ENCODE measurements around the gene MACROD1.

Gene MACROD1

DNA sequence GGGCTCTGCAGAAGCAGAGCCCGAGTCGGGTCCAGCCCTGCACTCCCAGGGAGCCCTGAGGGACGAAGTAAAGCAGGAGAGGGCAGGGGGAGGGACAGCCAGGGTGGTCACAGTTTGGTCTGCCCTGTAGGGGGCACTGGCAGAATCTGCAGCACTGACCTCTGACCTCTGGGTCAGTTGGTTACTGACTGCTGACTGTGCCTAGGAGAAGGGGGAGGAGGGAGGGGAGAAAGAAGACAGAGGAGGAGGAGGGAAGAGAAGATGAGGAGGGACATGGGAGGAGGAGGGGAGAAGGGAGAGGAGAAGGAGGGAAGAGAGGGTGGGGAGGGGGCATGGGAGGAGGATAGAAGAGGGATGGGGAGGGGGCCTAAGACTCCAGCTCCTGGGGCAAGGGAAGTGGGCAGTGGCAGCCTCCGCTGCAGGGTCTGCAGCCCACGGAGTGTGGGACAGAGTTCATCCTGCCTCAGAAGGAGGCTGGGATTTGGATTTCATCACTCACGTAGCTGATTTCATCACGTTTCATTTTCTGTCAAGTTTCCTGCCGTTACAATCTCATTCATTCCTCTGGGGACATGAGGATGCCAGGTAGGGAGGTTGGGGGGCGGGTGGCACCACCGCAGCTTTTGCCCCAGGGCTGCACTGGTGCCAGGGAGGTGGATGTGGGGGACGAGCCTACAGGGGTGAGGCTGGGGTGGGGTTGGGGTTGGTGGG is 75.0 kb downstream of the MACROD1 start:
- no peak for DNase-seq

DNA sequence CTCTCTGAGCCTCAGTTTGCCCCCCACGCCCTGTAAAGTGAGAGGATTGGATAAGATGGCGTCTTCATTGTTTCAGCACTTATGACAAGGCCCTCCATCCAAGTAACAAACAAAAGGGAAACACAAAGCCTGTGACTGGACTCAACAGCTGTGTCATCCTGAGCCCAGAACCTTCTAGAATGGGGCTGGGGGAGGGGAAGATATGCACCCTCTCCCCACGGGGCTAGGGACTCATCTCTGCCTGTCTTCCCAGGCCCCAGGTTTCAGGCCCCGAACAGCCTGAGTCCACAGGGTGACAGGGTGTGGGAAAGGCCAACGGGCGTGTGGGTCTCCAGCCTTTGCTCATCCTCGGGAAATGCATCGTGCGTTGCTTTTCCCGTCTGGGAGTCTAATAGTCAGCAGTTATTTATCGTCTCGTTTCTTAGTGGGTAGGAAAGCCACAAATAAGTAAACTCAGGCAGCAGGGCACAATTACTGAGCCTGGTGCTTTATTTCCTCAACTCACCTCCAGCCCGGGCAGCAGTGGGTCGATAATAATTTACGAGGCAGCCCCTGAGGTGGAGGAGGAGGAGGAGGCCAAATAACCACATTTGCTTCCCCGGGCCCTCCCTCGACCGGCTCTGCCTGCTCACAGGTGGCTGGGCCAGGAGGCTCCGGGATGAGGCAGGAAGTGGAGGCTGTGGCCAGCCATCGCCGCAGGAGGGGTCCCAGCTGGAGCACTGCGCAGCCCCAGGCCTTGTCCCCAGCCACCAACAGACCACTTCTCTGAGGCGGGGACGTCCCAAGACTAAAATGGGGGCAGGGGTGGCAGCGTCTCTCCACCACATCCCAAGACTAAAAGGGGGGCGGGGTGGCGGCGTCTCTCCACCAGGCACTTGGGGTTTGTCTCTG is 75.8 kb downstream of the MACROD1 start:
- no peak for DNase-seq

DNA sequence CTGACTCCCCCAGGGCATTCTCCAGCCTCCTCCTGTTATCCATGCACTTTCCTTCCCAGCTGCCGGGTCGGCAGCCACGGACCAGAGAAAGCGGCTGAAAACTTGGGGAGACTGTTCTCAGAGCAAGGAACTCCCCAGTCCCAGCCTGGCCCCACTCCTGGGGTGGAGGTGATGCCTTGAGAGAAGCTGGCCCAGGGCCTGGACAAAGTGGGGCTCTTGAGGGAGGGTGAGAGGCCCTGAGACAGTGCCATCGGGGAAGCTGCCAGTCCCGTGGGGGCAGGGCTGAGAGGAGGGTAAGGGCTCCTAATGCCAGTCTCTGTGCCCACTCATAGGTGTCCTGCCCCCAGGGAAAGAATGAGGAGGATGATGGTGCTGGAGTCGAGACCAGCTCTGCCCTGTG is 76.4 kb downstream of the MACROD1 start:
- no peak for DNase-seq

DNA sequence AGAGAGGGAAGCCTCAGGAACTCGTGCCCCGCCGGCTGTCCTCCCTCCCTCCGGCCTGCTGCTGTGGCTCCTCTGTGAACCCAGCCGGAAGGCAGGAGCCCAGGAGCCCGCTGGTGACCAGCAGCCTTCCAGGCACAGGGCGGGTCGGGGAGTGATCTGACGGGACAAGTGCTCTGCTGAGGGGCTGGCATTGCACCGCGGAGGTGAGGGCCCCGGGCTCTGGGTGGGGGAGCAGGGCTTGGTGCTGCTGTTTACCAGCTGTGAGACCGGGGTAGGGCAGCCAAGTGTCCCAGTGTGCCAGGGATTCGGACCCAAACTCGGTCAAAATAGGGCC is 76.9 kb downstream of the MACROD1 start:
- no peak for DNase-seq

- no peak for DNase-seq
Observed at GRCh38 chr11:64088162-64089026, 77.5 kb downstream of the MACROD1 start.

DNA sequence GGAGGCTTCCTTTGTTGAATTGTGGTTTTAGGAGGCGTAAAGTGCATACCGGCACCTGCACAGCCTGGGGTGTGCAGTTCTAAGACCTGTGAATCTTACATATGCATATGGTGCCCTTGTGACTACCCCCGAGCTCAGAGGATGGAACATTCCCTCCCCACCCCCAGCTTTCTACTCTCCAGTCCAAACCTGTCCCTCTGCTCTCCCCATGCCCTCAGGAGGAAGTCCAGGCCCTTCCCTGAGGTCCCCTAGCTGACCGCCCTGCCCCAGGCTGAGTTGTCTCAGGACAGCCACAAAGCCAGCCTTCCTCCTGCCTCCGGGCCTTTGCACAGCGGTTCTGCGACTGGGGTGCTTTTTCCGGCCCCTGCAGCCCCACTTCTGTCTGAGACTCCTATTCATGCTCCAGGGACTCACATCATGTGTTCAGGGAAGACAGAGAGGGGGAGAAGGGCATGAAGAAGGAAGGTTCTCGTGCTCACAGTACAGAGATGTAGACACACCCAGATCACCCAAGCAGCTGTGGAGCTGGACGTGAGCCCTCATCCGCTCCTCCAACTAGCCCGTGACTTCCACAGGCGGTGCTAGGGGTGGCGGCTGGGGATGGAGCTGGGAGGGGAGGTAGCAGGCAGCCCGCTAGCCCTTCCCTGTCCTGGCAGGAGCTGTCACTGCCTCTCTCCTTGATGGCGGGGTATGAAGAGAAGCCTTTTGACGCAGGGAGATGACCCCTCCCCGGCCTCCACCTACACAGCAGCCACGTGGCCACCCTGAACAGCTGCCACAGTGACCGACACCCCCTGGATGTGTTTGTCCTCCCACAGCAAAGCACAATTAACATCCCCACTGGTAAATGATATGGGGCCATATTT is 79.4 kb downstream of the MACROD1 start:
- no peak for DNase-seq

- DNase-seq: no peak
Observed at GRCh38 chr11:64085906-64086257, 80.0 kb downstream of the MACROD1 start.

DNA sequence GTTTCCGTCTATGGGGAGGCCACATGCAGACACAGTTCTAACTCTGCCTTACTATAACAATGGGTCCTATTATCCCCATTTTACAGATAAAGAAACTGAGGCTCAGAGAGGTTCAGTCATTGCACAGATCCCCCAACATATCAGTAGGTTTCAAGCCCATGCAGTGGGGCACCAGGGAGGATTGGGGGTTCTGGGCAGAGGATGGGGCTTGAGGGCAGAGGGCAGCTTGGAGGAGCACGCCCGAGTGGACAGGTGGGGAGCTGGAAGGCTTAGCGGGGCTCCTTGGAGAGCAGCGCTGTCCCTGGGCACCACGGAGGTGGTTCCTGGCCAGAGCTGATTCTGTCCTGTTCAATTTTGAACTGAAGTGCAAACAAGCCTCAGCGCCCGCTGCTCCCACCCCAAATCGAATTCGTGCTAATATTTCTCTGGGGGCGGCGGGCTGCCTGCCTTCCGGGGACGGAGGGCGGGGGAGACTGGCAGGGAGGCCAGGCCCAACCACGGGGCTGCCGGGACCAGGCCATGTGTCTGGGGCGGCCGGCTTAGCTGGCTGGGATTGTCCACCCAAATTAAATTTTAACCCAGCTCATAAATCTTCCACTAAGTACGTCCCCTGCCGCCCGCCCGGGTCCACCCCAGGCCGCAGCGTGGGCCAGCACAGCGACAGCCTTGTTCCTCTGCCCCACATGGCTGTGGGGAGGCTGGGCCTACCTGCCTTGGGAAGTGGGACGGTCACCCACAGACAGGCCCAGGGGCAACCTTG is 80.8 kb downstream of the MACROD1 start:
- no peak for DNase-seq

DNA sequence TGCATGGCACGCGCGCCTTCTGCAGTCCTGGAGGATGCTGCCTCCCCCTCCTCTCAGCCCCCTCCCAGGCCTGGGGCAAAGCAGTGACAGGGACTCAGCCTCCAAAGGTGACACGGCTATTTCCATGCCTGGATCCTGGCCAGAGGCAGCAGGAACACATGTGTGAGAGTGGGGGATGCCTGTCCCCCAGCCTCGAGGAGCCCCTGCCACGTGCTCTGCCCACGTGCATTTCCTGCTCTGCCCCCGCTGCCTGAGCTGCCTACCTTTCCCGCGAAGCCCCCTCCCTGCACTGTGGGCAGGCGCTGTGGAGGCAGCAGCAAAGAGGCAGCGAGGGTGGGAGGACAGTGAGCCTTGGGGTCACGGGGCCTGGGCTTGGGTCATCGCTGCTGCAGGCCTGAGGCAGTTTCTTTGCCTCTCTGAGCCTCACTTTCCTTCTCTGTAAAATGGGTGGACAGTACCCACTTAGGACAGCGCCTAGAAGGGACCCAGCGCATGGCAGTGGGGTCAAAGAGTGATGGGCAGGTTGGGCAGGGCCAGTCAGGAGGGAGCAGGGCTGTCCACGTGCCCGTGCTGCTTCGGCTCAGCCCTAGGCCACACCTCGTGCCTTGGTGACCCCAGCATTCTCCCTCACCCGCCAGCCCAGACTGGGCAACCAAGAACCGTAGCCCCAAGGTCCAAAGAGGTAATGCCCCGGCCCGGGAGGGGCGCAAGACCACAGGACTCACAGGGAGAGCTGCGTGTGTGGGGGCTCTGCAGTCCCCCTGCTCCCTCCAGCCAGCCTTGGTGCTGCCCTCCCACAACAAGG is 81.6 kb downstream of the MACROD1 start:
- no peak for DNase-seq

- no peak for DNase-seq
Observed at GRCh38 chr11:64083398-64084080, 82.4 kb downstream of the MACROD1 start.

GRCh38 chr11:64081745-64082442 is 84.0 kb downstream of the MACROD1 start:
- DNase-seq: no peak

- no peak for DNase-seq
Observed at GRCh38 chr11:64080390-64080789, 85.5 kb downstream of the MACROD1 start.

DNA sequence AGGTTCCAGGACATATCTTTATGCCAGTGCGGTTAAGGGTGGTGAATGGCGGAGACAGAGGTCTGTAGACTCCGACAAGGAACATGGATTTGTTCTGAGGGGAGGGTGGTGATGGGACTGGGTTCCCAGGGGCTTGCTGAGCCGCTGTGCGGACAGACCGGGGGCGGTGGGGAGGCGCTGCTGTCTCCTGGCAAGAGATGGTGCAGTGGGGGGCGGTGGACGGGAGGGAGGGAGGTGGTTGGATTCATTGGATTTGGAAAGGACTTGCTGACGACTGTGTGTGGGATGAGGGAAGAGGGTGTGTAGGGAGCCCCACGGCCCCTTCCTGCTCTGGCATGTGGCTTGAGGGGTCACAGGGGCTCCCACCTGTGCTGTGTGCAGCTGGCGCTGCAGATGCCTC is 87.0 kb downstream of the MACROD1 start:
- no peak for DNase-seq

GRCh38 chr11:64078284-64078683 is 87.6 kb downstream of the MACROD1 start:
- DNase-seq: no peak

DNA sequence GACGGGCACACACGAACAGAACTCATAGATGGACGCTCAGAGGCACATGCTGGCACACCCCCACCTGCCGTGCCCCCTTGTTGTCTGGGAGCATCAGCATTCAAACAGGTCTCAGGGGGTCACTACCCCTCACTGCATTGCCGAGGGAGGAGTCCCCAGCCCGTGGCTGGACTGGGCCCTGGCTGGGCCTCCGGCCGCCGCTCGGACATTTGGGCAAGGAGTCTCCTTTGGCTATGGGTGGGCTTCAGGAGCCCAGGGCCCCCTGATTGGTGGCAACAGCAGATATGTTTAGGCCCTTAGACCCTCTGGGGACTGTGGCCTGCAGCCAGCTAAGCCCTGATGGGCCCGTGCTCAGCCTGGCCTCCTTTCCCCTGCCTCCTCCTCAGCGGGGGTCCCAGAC is 88.3 kb downstream of the MACROD1 start:
- no peak for DNase-seq

DNA sequence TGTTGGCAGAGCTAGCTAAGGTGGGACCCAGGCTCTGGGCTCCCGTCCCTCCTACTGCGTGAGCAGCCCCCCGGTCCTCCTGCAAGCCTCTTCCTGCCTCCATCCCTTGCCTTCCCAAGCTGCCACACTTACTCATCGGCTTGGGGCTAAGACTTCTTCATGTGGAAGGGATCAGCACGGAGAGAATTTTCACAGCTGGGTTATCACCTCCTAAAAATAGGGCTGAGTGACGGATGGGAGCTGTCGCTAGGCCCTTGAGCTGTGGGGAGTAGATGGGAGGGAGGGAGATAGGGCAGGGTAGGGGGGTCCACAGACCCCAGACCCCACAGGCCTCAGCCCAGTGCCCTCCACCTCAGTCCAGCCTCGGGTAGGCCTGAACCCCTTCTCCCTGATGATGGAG is 89.2 kb downstream of the MACROD1 start:
- no peak for DNase-seq

DNA sequence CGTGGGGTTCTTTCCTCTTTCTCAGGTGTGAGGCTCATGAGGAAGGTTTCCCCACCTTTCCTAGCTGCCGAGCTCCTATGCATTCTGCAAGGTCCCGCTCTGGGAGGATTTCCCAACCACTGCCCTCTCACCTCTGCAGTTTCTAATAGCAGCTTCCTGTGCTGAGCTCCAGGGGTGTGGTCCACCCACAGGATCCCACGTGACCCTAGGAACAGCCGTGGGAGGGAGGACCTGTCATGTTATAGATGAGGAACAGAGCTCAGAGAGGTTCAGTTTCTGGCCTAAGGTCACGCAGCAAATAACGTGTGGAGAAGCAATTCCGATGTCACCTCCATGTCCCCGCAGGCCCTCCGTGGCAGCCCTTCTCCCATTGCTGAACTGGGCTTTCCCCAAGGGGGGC is 91.7 kb downstream of the MACROD1 start:
- DNase-seq: peak; percentile 34

DNA sequence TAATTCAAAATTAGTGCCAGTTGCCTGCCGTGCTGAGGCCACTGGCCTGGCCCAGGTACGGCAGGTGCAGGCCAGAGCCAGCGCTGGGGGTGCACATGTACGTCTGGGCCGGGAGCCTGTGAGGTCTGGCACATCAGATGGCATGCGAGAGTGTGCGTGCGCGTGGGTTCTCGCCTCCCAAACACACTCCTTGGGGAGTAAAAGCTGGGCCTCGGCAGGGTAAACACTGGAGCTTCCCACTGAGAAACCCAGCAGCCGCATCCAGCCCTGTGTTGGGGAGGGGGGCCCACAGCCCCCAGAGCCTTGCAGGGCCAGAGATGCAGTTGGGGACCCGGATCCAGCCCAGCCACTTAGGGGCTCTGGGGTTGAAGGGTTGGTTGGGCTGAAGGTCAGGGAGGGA is 92.4 kb downstream of the MACROD1 start:
- DNase-seq: no peak

DNA sequence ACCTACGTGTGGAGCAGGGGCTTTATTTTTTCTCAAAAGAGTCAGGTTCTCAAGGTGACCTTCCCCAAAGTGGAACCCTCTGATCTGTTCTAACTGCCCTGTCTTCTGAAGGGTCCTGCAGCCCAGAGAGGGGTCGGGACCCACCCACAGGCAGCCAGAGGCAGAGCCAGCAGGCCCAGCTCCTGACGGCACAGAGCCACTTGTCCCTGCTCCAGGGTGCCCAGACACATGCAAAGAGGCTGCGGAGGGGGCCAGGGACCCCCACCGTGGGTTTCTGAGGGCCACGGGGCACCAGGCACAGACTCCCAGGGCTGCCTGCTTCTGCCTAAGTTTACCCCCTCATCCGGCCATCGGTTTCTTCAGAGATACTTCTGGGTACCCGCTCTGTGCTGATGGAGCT is 93.0 kb downstream of the MACROD1 start:
- no peak for DNase-seq

GRCh38 chr11:64072403-64072802 is 93.5 kb downstream of the MACROD1 start:
- DNase-seq: no peak
